Mucosa of stomach (tissue), 1 donor: ENCODE measurements around the gene C12orf43.
A peak's percentile ranks its signal among the peaks of the same experiment; 100 is the strongest.

ENCODE experiments used
- H3K27me3 ChIP-seq: one replicate; pipeline ENCODE4 v1.7.0; 2013; ENCODE audit warnings: mild to moderate bottlenecking, low read length; ENCODE audit not compliant: control insufficient read depth, insufficient read depth
- H3K36me3 ChIP-seq: one replicate; pipeline ENCODE4 v1.7.0; 2013; ENCODE audit warnings: low read length; ENCODE audit not compliant: control insufficient read depth, insufficient read depth
- H3K4me1 ChIP-seq: one replicate; pipeline ENCODE4 v1.7.0; 2013; ENCODE audit warnings: mild to moderate bottlenecking, low read length; ENCODE audit not compliant: control insufficient read depth, insufficient read depth
- H3K4me3 ChIP-seq: one replicate; pipeline ENCODE4 v1.7.0; 2013; ENCODE audit warnings: low read length
- H3K9ac ChIP-seq: one replicate; pipeline ENCODE4 v1.7.0; 2013; ENCODE audit warnings: mild to moderate bottlenecking, low read length, moderate library complexity
- H3K9me3 ChIP-seq: one replicate; pipeline ENCODE4 v1.7.0; 2013; ENCODE audit warnings: mild to moderate bottlenecking, low read length, moderate library complexity; ENCODE audit not compliant: control insufficient read depth
- donor health status: Pancreatic carcinoma.

C12orf43 gene

DNA sequence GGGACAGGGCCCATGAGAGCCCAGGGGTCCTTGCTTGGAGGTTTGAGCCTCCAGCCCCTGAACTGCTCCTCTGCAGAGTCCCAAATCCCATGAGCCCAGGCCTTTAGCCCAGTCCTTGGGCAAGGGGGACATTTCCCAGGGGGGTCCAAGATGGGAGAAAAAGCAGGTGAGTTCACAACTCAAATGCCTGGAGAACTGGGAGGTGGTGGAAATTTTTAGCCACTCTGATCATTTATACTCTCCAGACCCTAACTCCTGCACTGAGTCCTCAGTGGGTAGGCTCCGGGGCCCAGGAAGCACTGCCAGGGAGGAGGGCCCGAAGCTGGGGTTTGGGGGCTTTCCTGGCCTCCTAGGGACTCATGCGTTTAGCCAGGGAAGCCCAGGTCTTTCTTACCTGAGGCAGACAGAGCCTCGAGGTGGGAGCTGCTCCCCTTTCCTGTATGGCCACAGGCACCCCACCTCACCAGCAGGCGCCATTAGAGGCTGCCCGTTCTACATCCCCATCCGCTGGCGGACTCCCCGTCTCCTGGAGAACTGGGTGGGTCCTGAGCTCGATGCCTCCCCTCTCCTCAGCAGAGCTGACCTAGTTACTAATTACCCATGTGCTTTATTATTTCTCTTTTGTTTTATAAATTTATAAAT is 36.9 kb downstream of the C12orf43 start:
- H3K4me3 ChIP-seq, result peak overlapping the region; percentile 75
- peaks cover 33% of the 10 kb centered on the region for H3K4me1 ChIP-seq
- no peaks in the 10 kb centered on the region for H3K27me3 ChIP-seq
- H3K9ac ChIP-seq, result peak overlapping the region; percentile 83
- H3K36me3 ChIP-seq, result no peaks in the 10 kb centered on the region
- no peaks in the 10 kb centered on the region for H3K9me3 ChIP-seq

GRCh38 chr12:120978296-120979219 is 37.7 kb downstream of the C12orf43 start, which contains the start of gene HNF1A:
Gene HNF1A (plus strand): TSS chr12:120978543. CDS start chr12:120978769, 226 bp downstream.
- no peaks in the 10 kb centered on the region for H3K36me3 ChIP-seq
- H3K9ac ChIP-seq, result peak within 1 kb of the TSS; percentile 83
- H3K9me3 ChIP-seq, result no peaks in the 10 kb centered on the region
- H3K27me3 ChIP-seq, result no peaks in the 10 kb centered on the region
- H3K4me1 ChIP-seq, result peaks cover 30% of the 10 kb centered on the region
- H3K4me3 ChIP-seq, result peak within 1 kb of the TSS; percentile 75

DNA sequence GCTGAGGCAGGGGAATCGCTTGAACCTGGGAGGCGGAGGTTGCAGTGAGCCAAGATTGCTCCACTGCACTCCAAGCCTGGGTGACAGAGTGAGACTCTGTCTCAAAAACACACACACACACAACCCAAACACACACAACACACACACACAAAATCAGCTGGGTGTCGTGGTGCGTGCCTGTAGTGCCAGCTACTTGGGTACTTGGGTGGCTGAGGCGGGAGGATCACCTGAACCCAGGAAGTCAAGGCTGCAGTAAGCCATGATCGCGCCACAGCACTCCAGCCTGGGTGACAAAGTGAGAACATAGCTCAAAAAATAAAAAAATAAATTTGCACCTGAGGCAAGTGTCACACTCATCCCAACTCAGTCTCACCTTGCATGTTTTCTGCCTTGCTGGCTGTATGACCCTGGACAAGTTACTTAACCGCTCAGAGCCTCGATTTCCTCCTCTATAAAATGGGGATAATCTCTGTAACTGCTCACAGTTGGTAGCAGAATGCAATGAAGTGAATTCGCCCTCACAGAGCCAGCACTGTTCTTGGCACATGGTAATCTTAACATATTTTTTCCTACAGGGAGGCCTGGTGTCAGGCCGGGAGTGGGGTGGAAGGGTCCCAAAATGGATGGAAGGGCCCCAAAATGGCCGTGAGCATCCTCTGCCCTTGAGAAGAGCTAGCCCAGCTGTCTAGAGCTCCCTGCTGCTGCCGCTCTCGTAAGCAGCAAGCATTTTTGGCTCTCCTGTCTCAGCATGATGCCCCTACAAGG is 38.6 kb downstream of the C12orf43 start:
- Histone ChIP-seq H3K27me3 (no peaks in the 10 kb centered on the region), H3K9me3 (no peaks in the 10 kb centered on the region), H3K9ac (peak overlapping the region; percentile 83), H3K36me3 (no peaks in the 10 kb centered on the region), H3K4me1 (peaks cover 31% of the 10 kb centered on the region), H3K4me3 (peak overlapping the region; percentile 75)

DNA sequence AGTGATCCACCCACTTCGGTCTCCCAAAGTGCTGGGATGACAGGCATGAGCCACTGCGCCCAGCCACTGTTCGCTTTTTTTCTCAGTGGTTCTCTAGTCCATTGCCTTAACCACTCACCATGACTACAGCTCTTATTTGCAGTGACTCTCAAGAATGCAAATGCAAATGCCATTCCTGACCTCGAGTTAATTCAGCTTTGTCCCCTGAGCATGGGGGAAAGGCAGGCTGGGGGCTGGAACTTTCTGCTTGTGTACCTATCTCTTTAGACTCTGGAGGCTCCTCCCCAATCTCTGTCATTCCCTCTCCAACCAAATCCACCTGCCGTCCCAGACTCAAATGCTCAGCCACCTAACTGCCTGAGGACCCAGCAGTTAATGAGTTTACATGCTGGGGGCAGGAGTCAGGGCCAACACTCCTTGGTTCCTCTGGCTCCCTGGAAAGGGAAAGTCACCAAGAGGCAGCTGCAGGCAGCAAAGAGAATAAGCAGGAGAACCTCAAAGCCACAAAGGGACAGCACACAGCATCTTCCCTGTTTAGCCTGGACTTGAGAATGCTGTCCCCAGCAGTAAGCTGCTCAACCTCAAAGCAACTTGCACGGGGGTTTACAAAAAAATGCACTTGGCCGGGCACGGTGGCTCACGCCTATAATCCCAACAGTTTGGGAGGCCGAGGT is 43.3 kb downstream of the C12orf43 start:
- no peak overlapping the region for H3K4me3 ChIP-seq
- H3K4me1 ChIP-seq, result peaks cover 30% of the 10 kb centered on the region
- H3K9ac ChIP-seq, result no peak overlapping the region
- H3K27me3 ChIP-seq, result no peaks in the 10 kb centered on the region
- peaks cover 4% of the 10 kb centered on the region for H3K36me3 ChIP-seq
- H3K9me3 ChIP-seq, result no peaks in the 10 kb centered on the region

DNA sequence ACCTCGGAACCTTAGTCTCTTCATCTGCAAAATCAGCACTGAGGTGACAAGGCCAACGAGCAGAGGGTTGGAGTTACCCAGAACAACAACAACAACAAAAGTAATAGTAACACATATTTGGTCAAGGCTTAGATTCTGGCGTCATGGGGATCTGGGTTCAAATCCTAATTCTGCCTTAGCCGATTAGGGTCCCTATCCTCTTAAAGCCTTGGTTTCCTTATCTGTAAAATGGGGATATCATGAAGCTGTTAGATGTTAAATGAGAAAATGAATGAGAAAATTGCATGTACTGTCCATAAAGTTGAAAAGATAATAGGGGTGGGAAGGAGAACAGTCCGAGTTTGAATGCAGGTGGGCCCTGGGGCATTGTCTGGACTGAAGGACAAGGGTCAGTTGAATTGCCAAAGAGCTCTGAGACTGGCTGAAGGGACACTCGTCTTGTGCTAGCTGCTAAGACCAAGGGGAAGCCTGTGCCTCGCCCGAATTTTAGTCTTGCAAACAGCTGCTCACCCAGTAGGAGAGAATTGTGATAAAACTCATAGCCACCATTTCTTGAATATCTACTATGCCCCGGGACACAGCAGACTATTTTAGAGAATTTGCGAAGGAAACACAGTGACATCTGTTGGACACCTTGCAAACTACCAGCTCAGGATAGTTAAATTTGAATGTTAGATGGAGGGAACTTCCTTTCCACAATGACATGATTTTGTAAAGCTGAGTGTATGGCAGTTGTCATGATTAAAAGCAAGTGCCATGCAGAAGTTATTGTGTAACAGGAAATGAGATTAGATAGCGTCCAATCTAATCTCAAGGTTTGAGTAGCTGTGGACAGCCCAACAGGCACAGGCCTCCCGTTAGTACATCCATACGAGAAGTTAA is 44.7 kb downstream of the C12orf43 start:
- no peaks in the 10 kb centered on the region for H3K9me3 ChIP-seq
- no peak overlapping the region for H3K9ac ChIP-seq
- H3K36me3 ChIP-seq, result peaks cover 4% of the 10 kb centered on the region
- peaks cover 26% of the 10 kb centered on the region for H3K4me1 ChIP-seq
- H3K27me3 ChIP-seq, result no peaks in the 10 kb centered on the region
- H3K4me3 ChIP-seq, result no peak overlapping the region

DNA sequence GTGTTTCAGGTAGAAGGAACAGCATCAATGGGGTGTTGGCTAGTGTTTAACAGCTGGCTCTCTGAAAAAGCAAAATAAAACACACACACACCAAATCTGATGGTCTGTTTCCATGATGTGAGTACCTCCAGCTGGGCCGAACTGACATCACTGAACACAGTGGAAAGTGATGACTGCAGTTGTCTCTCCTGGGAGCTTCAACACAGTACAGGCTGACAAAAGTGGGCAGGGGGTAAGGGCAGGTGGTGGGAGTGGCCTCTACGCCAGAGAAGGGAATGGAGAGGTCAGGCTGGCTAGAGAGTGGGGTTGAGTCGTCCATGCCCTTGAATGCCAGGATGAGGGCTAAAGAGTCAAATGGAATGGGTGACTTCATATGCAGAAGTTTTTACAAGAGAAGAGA is 46.0 kb downstream of the C12orf43 start:
- Histone ChIP-seq H3K4me1 (peaks cover 38% of the 10 kb centered on the region), H3K36me3 (peaks cover 4% of the 10 kb centered on the region), H3K4me3 (no peak overlapping the region), H3K9me3 (no peaks in the 10 kb centered on the region), H3K9ac (no peak overlapping the region), H3K27me3 (no peaks in the 10 kb centered on the region)

GRCh38 chr12:120965534-120966091 is 50.7 kb downstream of the C12orf43 start:
- H3K9ac ChIP-seq, result no peak overlapping the region
- no peaks in the 10 kb centered on the region for H3K9me3 ChIP-seq
- H3K27me3 ChIP-seq, result no peaks in the 10 kb centered on the region
- no peaks in the 10 kb centered on the region for H3K36me3 ChIP-seq
- peaks cover 30% of the 10 kb centered on the region for H3K4me1 ChIP-seq
- H3K4me3 ChIP-seq, result no peak overlapping the region

GRCh38 chr12:120964298-120964697 is 52.0 kb downstream of the C12orf43 start:
- Histone ChIP-seq H3K9me3 (no peaks in the 10 kb centered on the region), H3K4me3 (no peak overlapping the region), H3K9ac (no peak overlapping the region), H3K36me3 (no peaks in the 10 kb centered on the region), H3K4me1 (peaks cover 37% of the 10 kb centered on the region), H3K27me3 (no peaks in the 10 kb centered on the region)

GRCh38 chr12:120962532-120963020 is 53.7 kb downstream of the C12orf43 start:
- Histone ChIP-seq H3K9me3 (no peaks in the 10 kb centered on the region), H3K4me1 (peaks cover 40% of the 10 kb centered on the region), H3K36me3 (no peaks in the 10 kb centered on the region), H3K4me3 (no peak overlapping the region), H3K9ac (no peak overlapping the region), H3K27me3 (no peaks in the 10 kb centered on the region)

DNA sequence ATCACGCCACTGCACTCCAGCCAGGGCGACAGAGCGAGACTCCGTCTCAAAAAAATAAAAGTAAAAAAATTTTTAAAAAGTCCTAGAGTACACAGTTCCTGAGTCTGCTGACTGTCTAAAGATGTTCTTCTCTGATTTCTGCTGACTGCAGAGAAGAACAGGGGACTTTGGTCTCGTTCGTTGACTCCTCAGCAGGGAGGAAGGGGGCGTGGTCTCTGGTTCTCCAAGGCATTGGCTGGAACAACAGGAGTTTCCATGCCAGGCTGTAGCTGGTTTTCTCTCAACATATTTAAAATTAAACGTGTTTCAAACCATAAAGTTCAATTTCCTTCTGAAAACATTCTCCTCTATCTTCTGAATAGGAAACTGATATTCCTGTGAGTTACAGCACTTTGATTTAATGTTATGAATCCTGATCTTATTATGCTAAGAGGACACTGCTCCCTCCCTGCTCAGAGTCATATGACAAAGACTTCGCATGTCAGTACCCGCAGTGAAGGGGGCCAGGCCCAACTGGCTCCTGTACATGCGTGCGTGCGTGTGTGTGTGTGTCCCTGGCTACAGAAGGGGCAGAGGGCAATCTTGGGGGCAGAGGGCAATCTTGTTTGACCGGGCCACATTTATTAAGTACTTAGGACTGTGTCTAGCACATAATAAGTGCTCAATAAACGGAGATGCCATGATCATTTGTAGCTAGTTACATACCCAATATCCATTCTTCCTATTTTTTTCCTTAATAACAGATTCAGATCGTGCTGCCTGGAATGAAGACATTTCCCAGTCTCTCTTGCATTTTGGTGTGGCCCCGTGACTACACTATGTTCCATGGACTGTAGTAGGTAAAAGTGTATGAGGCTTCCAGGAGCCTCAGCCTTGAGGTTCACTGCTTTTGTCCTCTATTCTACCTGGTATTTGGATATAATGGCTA is 54.4 kb downstream of the C12orf43 start:
- Histone ChIP-seq H3K4me1 (peaks cover 40% of the 10 kb centered on the region), H3K9me3 (no peaks in the 10 kb centered on the region), H3K36me3 (no peaks in the 10 kb centered on the region), H3K27me3 (no peaks in the 10 kb centered on the region), H3K4me3 (no peak overlapping the region), H3K9ac (no peak overlapping the region)
